IMR-90 (cell line): ENCODE results near the gene FSIP1. TPM values are rescaled to one million over a fixed set of nuclear protein-coding genes. Genes with fewer than 3 reads are reported as not detected.

Experiments used
- ATAC-seq: fragments of 200-7000 bp; cut with Tn5 transposase; 2 replicates; pipeline ENCODE4 v1.9.1; 2020; ENCODE audit warnings: low read depth, mild to moderate bottlenecking, moderate library complexity
- BruUV-seq: library from RNA; stranded (reverse); fragments of 400-500 nt; replicated peaks from 2 replicates; lab custom pipeline; 2021; lab: Mats Ljungman, UMichigan
- CTCF ChIA-PET: fragments of 300-600 bp; formaldehyde crosslinking; extraction: SDS; loops from one replicate; lab custom pipeline; 2021; ENCODE audit warnings: antibody characterized with exemption; lab: Yijun Ruan, JAX
- POLR2A ChIA-PET: fragments of 300-600 bp; sonication (Branson Sonifier 250); formaldehyde crosslinking; loops from one replicate; lab custom pipeline; 2022; ENCODE audit warnings: antibody characterized with exemption; ENCODE audit not compliant: unreplicated experiment; lab: Charles Lee
- DNase-seq: peaks from one replicate; pipeline ENCODE4 v3.0.0; 2013
- H2AFZ ChIP-seq: replicated peaks from 2 replicates; pipeline ENCODE3; 2013; ENCODE audit warnings: low read length, mild to moderate bottlenecking; ENCODE audit not compliant: poor library complexity
- H2AK5ac ChIP-seq: 2 replicates; pipeline ENCODE4 v1.6.1; 2013; ENCODE audit warnings: low read depth, low read length, inconsistent platforms
- H2AK9ac ChIP-seq: replicated peaks from 2 replicates; pipeline ENCODE3; 2013; ENCODE audit warnings: mild to moderate bottlenecking, low read depth, low read length, moderate library complexity; ENCODE audit not compliant: poor library complexity
- H2BK120ac ChIP-seq: 2 replicates; pipeline ENCODE4 v1.6.1; 2013; ENCODE audit warnings: low read depth, low read length, inconsistent platforms
- H2BK15ac ChIP-seq: 3 replicates; pipeline ENCODE4 v1.6.1; 2013; ENCODE audit warnings: low read depth, low read length, inconsistent platforms
- H2BK20ac ChIP-seq: 2 replicates; pipeline ENCODE4 v1.6.1; 2013; ENCODE audit warnings: low read depth, mild to moderate bottlenecking, inconsistent platforms, low read length, moderate library complexity
- H2BK5ac ChIP-seq: 2 replicates; pipeline ENCODE4 v1.6.1; 2013; ENCODE audit warnings: mild to moderate bottlenecking, low read depth, low read length, inconsistent platforms; ENCODE audit not compliant: poor library complexity, severe bottlenecking
- H3K14ac ChIP-seq: replicated peaks from 2 replicates; pipeline ENCODE4 v1.6.1; 2013; ENCODE audit warnings: low read depth, low read length, inconsistent platforms
- H3K18ac ChIP-seq: 2 replicates; pipeline ENCODE4 v1.6.1; 2013; ENCODE audit warnings: low read depth, low read length, control low read depth
- H3K23ac ChIP-seq: 2 replicates; pipeline ENCODE4 v1.6.1; 2013; ENCODE audit warnings: low read depth, low read length, inconsistent platforms
- H3K27ac ChIP-seq: 2 replicates; pipeline ENCODE4 v1.5.1; 2013; ENCODE audit warnings: mild to moderate bottlenecking, control low read depth, low read length; ENCODE audit not compliant: insufficient read depth
- H3K27me3 ChIP-seq: 2 replicates; pipeline ENCODE4 v1.6.1; 2013; ENCODE audit warnings: low read length; ENCODE audit not compliant: control insufficient read depth, insufficient read depth
- H3K36me3 ChIP-seq: 2 replicates; pipeline ENCODE4 v1.6.1; 2013; ENCODE audit warnings: low read length, mixed read lengths; ENCODE audit not compliant: control insufficient read depth, insufficient read depth
- H3K4ac ChIP-seq: 2 replicates; pipeline ENCODE4 v1.6.1; 2013; ENCODE audit warnings: low read depth, low read length, inconsistent platforms
- H3K4me1 ChIP-seq: 2 replicates; pipeline ENCODE4 v1.6.1; 2013; ENCODE audit warnings: low read length, mixed read lengths; ENCODE audit not compliant: control insufficient read depth, insufficient read depth
- H3K4me2 ChIP-seq: 2 replicates; pipeline ENCODE4 v1.6.1; 2013; ENCODE audit warnings: low read depth, mild to moderate bottlenecking, control low read depth, low read length, moderate library complexity
- H3K4me3 ChIP-seq: 2 replicates; pipeline ENCODE4 v1.5.1; 2013; ENCODE audit warnings: low read depth, mild to moderate bottlenecking, control low read depth, low read length, moderate library complexity; ENCODE audit not compliant: insufficient read depth
- H3K56ac ChIP-seq: 2 replicates; pipeline ENCODE4 v1.6.1; 2013; ENCODE audit warnings: low read length, inconsistent platforms; ENCODE audit not compliant: insufficient read depth; ENCODE audit errors: extremely low read depth
- H3K79me1 ChIP-seq, 2 experiments: 2 replicates each; pipeline ENCODE4 v1.6.1; 2013; ENCODE audit warnings: low read length in 2 of 2, inconsistent platforms in 1 of 2, low read depth in 1 of 2
- H3K9ac ChIP-seq: 2 replicates; pipeline ENCODE4 v1.6.1; 2013; ENCODE audit warnings: low read depth, low read length, control low read depth
- H3K9me1 ChIP-seq: 2 replicates; pipeline ENCODE4 v1.6.1; 2013; ENCODE audit warnings: low read length, inconsistent platforms; ENCODE audit not compliant: insufficient read depth
- H3K9me3 ChIP-seq: 2 replicates; pipeline ENCODE4 v1.6.1; 2013; ENCODE audit warnings: low read length; ENCODE audit not compliant: control insufficient read depth, insufficient read depth
- H4K20me1 ChIP-seq: 2 replicates; pipeline ENCODE4 v1.6.1; 2013; ENCODE audit warnings: low read length, inconsistent platforms; ENCODE audit not compliant: insufficient read depth
- H4K5ac ChIP-seq: 2 replicates; pipeline ENCODE4 v1.6.1; 2013; ENCODE audit warnings: mild to moderate bottlenecking, low read depth, low read length, control low read depth
- H4K8ac ChIP-seq, 2 experiments: 2 replicates each; pipeline ENCODE4 v1.6.1; 2013; ENCODE audit warnings: low read depth in 2 of 2, low read length in 2 of 2, control low read depth in 1 of 2, inconsistent platforms in 1 of 2
- H4K91ac ChIP-seq: 2 replicates; pipeline ENCODE4 v1.6.1; 2013; ENCODE audit warnings: low read depth, low read length, inconsistent platforms; ENCODE audit not compliant: insufficient read depth
- BHLHE40 ChIP-seq: fragments of 150-350 bp; IDR thresholded peaks from 2 replicates; pipeline ENCODE4 v1.6.1; 2016; ENCODE audit warnings: mild to moderate bottlenecking, low read depth, low read length
- CEBPB ChIP-seq: IDR thresholded peaks from 2 replicates; pipeline ENCODE4 v1.6.1; 2012; ENCODE audit warnings: low read depth, low read length, improper control_type of control experiment
- CHD1 ChIP-seq: IDR thresholded peaks from 2 replicates; pipeline ENCODE4 v1.6.1; 2012; ENCODE audit warnings: low read depth, low read length, improper control_type of control experiment
- FOS ChIP-seq: fragments of 150-350 bp; IDR thresholded peaks from 2 replicates; pipeline ENCODE4 v1.6.1; 2016; ENCODE audit warnings: low read depth, low read length
- MAFK ChIP-seq: IDR thresholded peaks from 2 replicates; pipeline ENCODE4 v1.6.1; 2012; ENCODE audit warnings: low read depth, low read length, improper control_type of control experiment
- MAZ ChIP-seq: IDR thresholded peaks from 2 replicates; pipeline ENCODE4 v1.6.1; 2012; ENCODE audit warnings: low read depth, mild to moderate bottlenecking, low read length, improper control_type of control experiment, moderate library complexity, borderline replicate concordance
- MXI1 ChIP-seq: IDR thresholded peaks from 2 replicates; pipeline ENCODE4 v1.6.1; 2012; ENCODE audit warnings: low read depth, mild to moderate bottlenecking, low read length, moderate library complexity, borderline replicate concordance
- NFE2L2 ChIP-seq: fragments of 150-350 bp; IDR thresholded peaks from 2 replicates; pipeline ENCODE4 v1.6.1; 2016; ENCODE audit warnings: low read depth, mild to moderate bottlenecking, low read length
- POLR2A ChIP-seq: IDR thresholded peaks from 2 replicates; pipeline ENCODE4 v1.6.1; 2012; ENCODE audit warnings: mild to moderate bottlenecking, low read depth, low read length
- RAD21 ChIP-seq: IDR thresholded peaks from 2 replicates; pipeline ENCODE4 v1.6.1; 2012; ENCODE audit warnings: low read length, improper control_type of control experiment
- RCOR1 ChIP-seq: IDR thresholded peaks from 2 replicates; pipeline ENCODE4 v1.6.1; 2012; ENCODE audit warnings: mild to moderate bottlenecking, low read length, improper control_type of control experiment; ENCODE audit not compliant: insufficient replicate concordance
- RFX5 ChIP-seq: IDR thresholded peaks from 2 replicates; pipeline ENCODE4 v1.8.0; 2012; ENCODE audit warnings: low read depth, mild to moderate bottlenecking, low read length, moderate library complexity
- USF2 ChIP-seq: fragments of 150-350 bp; IDR thresholded peaks from 2 replicates; pipeline ENCODE4 v1.6.1; 2017; ENCODE audit warnings: mild to moderate bottlenecking, antibody characterized with exemption, low read length, low read depth
- WGBS, 2 experiments: methylation state at CpG; one replicate each; pipeline versions ENCODE4 v1.1.5 to v1.1.7; 2013; ENCODE audit warnings: missing lambda C conversion rate in 2 of 2; ENCODE audit not compliant: insufficient read length in 1 of 2; ENCODE audit errors: extremely low coverage in 2 of 2; 5-methylcytosine and 5-hydroxymethylcytosine counted together
- dilution Hi-C: fragments of 300-500 bp; cut with HindIII; formaldehyde crosslinking; loops from one replicate; pipeline ENCODE4 v1.14.3; 2018; ENCODE audit warnings: low sequenced_read_pairs; ENCODE audit not compliant: unreplicated experiment
- in situ Hi-C: fragments of 300-500 bp; cut with MboI; formaldehyde crosslinking; loops from 3 replicates; pipeline ENCODE4 v1.14.3; 2019; ENCODE audit warnings: low sequenced_read_pairs, inconsistent platforms, mixed read lengths
- intact Hi-C: fragments of 100-400 bp; cut with micrococcal nuclease; formaldehyde crosslinking; loops from 2 replicates; pipeline ENCODE4 v1.10.0; 2022
- polyA plus RNA-seq, 3 experiments: library from polyadenylated mRNA; depleted of rRNA; stranded (reverse); fragments of >200 nt; gene quantifications; 2 replicates each; pipeline ENCODE4 v1.2.3, GENCODE V29; 2012; ENCODE audit warnings: low replicate concordance in 1 of 3
- total RNA-seq: library from RNA; depleted of rRNA; stranded (reverse); fragments of >200 nt; gene quantifications from 2 replicates; pipeline ENCODE4 v1.2.3, GENCODE V29; 2012
- TF ChIP-seq, protein P1 (sequence below): fragments of 150-350 bp; IDR thresholded peaks from 2 replicates; pipeline ENCODE4 v1.6.1; 2016; ENCODE audit warnings: low read depth, mild to moderate bottlenecking, low read length, moderate library complexity, borderline replicate concordance
- TF ChIP-seq, protein P2 (sequence below): conservative IDR thresholded peaks from 2 replicates; pipeline ENCODE4 v1.5.1; 2012; ENCODE audit warnings: mild to moderate bottlenecking, low read depth, low read length, improper control_type of control experiment

Gene FSIP1
- total and polyA plus RNA-seq, 2 of the 4 experiments (the other 2 are of a cell fraction), result 0.10 to 0.18 TPM

DNA sequence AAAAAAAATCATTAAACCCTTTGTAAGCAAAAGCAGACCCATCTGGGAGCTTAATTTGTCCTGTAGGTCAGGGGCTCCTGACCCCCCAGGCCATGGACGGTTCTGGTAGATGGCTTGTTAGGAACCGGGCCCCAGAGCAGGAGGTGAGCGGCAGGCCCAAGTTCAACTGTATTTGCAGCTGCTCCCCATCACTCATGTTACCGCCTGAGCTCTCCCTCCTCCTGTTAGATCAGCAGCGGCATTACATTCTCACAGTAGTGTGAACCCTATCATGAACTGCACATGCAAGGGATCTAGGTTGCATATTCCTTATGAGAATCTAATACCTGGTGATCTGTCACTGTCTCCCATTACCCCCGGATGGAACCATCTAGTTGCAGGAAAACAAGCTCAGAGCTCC is 60.7 kb downstream of the FSIP1 start:
- H2BK20ac ChIP-seq, result no peak overlapping the region
- no peak overlapping the region for H4K8ac ChIP-seq
- in situ Hi-C loops, result no loop called here
- H2AK5ac ChIP-seq, result no peak overlapping the region
- ATAC-seq (no peak), DNase-seq (no peak)
- BruUV-seq, result no TSS peak
- peaks cover 2% of the 10 kb centered on the region; the same call in 1 of the 2 replicates for H3K4me1 ChIP-seq
- no peaks in the 10 kb centered on the region for H4K20me1 ChIP-seq
- no peaks in the 10 kb centered on the region for H3K27me3 ChIP-seq
- no peak overlapping the region for H3K18ac ChIP-seq
- no peaks in the 10 kb centered on the region for H3K9me3 ChIP-seq
- CTCF ChIA-PET, result no interaction called here
- 100% methylated on average over 2 of the region's 6 CpGs; no CpG with 5 or more reads in 1 of the 2 experiments for WGBS, 2 experiments
- no peak overlapping the region for H3K56ac ChIP-seq
- H3K36me3 ChIP-seq, result no peaks in the 10 kb centered on the region
- no peak overlapping the region for H3K4me2 ChIP-seq
- no peak overlapping the region for H3K14ac ChIP-seq
- H2AK9ac ChIP-seq, result no peak overlapping the region
- TF ChIP-seq, protein P1, sequence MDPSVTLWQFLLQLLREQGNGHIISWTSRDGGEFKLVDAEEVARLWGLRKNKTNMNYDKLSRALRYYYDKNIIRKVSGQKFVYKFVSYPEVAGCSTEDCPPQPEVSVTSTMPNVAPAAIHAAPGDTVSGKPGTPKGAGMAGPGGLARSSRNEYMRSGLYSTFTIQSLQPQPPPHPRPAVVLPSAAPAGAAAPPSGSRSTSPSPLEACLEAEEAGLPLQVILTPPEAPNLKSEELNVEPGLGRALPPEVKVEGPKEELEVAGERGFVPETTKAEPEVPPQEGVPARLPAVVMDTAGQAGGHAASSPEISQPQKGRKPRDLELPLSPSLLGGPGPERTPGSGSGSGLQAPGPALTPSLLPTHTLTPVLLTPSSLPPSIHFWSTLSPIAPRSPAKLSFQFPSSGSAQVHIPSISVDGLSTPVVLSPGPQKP, result no peak
- TF ChIP-seq, protein P2, sequence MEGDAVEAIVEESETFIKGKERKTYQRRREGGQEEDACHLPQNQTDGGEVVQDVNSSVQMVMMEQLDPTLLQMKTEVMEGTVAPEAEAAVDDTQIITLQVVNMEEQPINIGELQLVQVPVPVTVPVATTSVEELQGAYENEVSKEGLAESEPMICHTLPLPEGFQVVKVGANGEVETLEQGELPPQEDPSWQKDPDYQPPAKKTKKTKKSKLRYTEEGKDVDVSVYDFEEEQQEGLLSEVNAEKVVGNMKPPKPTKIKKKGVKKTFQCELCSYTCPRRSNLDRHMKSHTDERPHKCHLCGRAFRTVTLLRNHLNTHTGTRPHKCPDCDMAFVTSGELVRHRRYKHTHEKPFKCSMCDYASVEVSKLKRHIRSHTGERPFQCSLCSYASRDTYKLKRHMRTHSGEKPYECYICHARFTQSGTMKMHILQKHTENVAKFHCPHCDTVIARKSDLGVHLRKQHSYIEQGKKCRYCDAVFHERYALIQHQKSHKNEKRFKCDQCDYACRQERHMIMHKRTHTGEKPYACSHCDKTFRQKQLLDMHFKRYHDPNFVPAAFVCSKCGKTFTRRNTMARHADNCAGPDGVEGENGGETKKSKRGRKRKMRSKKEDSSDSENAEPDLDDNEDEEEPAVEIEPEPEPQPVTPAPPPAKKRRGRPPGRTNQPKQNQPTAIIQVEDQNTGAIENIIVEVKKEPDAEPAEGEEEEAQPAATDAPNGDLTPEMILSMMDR, result no peak
- TF ChIP-seq MAZ (no peak), CHD1 (no peak), BHLHE40 (no peak), FOS (no peak), RCOR1 (no peak), MXI1 (no peak), USF2 (no peak), POLR2A (no peak), CEBPB (no peak), RFX5 (no peak), RAD21 (no peak), MAFK (no peak), NFE2L2 (no peak)
- H2BK120ac ChIP-seq, result no peak overlapping the region
- no peak overlapping the region for H3K23ac ChIP-seq
- H3K4me3 ChIP-seq, result no peak overlapping the region
- H3K9ac ChIP-seq, result no peak overlapping the region
- intact Hi-C loops, result no loop called here
- dilution Hi-C loops, result no loop called here
- peaks cover 7% of the 10 kb centered on the region; the same call in 1 of the 2 replicates for H3K9me1 ChIP-seq
- no peak overlapping the region for H4K91ac ChIP-seq
- no peak overlapping the region for H2BK15ac ChIP-seq
- H2BK5ac ChIP-seq, result no peak overlapping the region
- H3K27ac ChIP-seq, result no peak overlapping the region
- no peak overlapping the region; the same call in 1 of the 2 replicates for H3K4ac ChIP-seq
- no peaks in the 10 kb centered on the region for H3K79me1 ChIP-seq
- POLR2A ChIA-PET, result no interaction called here
- no peak overlapping the region for H4K5ac ChIP-seq
- H2AFZ ChIP-seq, result no peak overlapping the region
